ENCODE measurements around the gene LSM12.
A peak's percentile ranks its signal among the peaks of the same experiment; 100 is the strongest.

The LSM12 gene

GRCh38 chr17:44110823-44111633 is 44.6 kb upstream of the LSM12 start (continued):
- peak; percentile 50; the same call in 1 of the 2 replicates for TF ChIP-seq ZBTB8A (tag by site-specific recombination; IDR thresholded peaks at IDR 0.05)
- peak; percentile 85 for TF ChIP-seq ZBTB17 (tag by site-specific recombination; IDR thresholded peaks at IDR 0.05)
- TF ChIP-seq WT1 (tag by site-specific recombination; IDR thresholded peaks at IDR 0.05) = peak; percentile 76
- peak; percentile 90 for TF ChIP-seq ZNF692 (tag by site-specific recombination; IDR thresholded peaks at IDR 0.05)
- peak; percentile 64; the same call in 1 of the 2 replicates for TF ChIP-seq ZNF324 (tag by site-specific recombination; IDR thresholded peaks at IDR 0.05)
- peak; percentile 88; the same call in 1 of the 2 replicates for TF ChIP-seq ZNF610 (tag by site-specific recombination; IDR thresholded peaks at IDR 0.05; ENCODE audit: borderline replicate concordance)
- TF ChIP-seq KLF8 (tag by site-specific recombination; IDR thresholded peaks at IDR 0.05) = peak; percentile 71
- TF ChIP-seq ZNF501 (tag by site-specific recombination; IDR thresholded peaks at IDR 0.05) = peak; percentile 66; the same call in 1 of the 2 replicates
- 0 out of 2 replicates have a peak, but pooled peaks have one; percentile 64 for TF ChIP-seq HIC1 (tag by site-specific recombination; IDR thresholded peaks at IDR 0.05)
- TF ChIP-seq GLI2 (tag by site-specific recombination; IDR thresholded peaks at IDR 0.05; ENCODE audit: borderline replicate concordance, low read depth) = no peak
- TF ChIP-seq ZNF561 (tag by site-specific recombination; IDR thresholded peaks at IDR 0.05; ENCODE audit: borderline replicate concordance) = peak; percentile 90; the same call in 1 of the 2 replicates
- TF ChIP-seq PRDM4 (tag by site-specific recombination; IDR thresholded peaks at IDR 0.05) = 0 out of 2 replicates have a peak, but pooled peaks have one; percentile 27
- TF ChIP-seq SALL2 (tag by site-specific recombination; IDR thresholded peaks at IDR 0.05; ENCODE audit: borderline replicate concordance) = no peak

- no peak overlapping the region for H3K4me3 ChIP-seq (ENCODE audit: low read depth, low read length)
- CTCF ChIA-PET = interaction anchor here (0.5 to 2.7 kb wide), 5 partner anchors 13 to 166 kb away, joined by 3 to 22 read pairs (median 4); partner anchors contain the start of gene HDAC5
- peaks cover 0 to 24% of the 10 kb centered on the region in 2 experiments; a peak in 1 of 3 replicates for H3K36me3 ChIP-seq (ENCODE audit: control insufficient read depth in 2 of 2, insufficient read depth in 1 of 2, low read length in 2 of 2)
- peaks cover 24% of the 10 kb centered on the region for H3K4me1 ChIP-seq (ENCODE audit: control insufficient read depth, insufficient read depth, low read length)
- no peak overlapping the region for H3K27ac ChIP-seq (ENCODE audit: extremely low read depth, low read depth, low read length)
- no peaks in the 10 kb centered on the region for H3K9me3 ChIP-seq (ENCODE audit: control insufficient read depth, insufficient read depth, low read depth, low read length)
- POLR2A ChIA-PET = interaction anchor here (0.8 to 5.1 kb wide), 9 partner anchors 10 to 59 kb away, joined by 3 to 34 read pairs (median 5); partner anchors contain the start of genes ASB16, HDAC5 and LSM12
- no peak for TF ChIP-seq SCRT1 (tag by site-specific recombination; IDR thresholded peaks at IDR 0.05; ENCODE audit: borderline replicate concordance)
- no peak for TF ChIP-seq ZNF335 (tag by site-specific recombination; conservative IDR thresholded peaks at IDR 0.05)
- no peak for TF ChIP-seq ZNF747 (tag by site-specific recombination; IDR thresholded peaks at IDR 0.05)
- TF ChIP-seq ZNF138 (tag by site-specific recombination; IDR thresholded peaks at IDR 0.05; ENCODE audit: borderline replicate concordance) = no peak
- no peak for TF ChIP-seq GLIS1 (tag by site-specific recombination; IDR thresholded peaks at IDR 0.05)
- TF ChIP-seq ZNF324 (tag by site-specific recombination; IDR thresholded peaks at IDR 0.05) = no peak
- no peak for TF ChIP-seq OVOL3 (tag by site-specific recombination; IDR thresholded peaks at IDR 0.05)
- TF ChIP-seq ZNF423 (tag by site-specific recombination; IDR thresholded peaks at IDR 0.05) = no peak
- no peak for TF ChIP-seq KLF17 (tag by site-specific recombination; IDR thresholded peaks at IDR 0.05)
- TF ChIP-seq ELK4 (IDR thresholded peaks at IDR 0.05; ENCODE audit: borderline replicate concordance, low read depth, low read length) = no peak
- TF ChIP-seq IKZF3 (tag by site-specific recombination; IDR thresholded peaks at IDR 0.05) = no peak
- TF ChIP-seq SETDB1 (IDR thresholded peaks at IDR 0.05; ENCODE audit: insufficient read length, low read length) = no peak
- TF ChIP-seq MYNN (tag by site-specific recombination; IDR thresholded peaks at IDR 0.05; ENCODE audit: borderline replicate concordance) = no peak
Measured at GRCh38 chr17:44110011-44110686, 43.7 kb upstream of the LSM12 start.

All from HEK293 (cell line).